ENCODE results near the gene HMGCS2. TPM values are rescaled to one million over a fixed set of nuclear protein-coding genes. Genes with fewer than 3 reads are reported as not detected.

The HMGCS2 gene
- total and polyA plus RNA-seq, 10 of the 15 experiments (the other 5 are each of a cell fraction or from before 2014, with no cell fraction given) = 0.49 TPM; not detected in 9

- TF ChIP-seq, protein P1, sequence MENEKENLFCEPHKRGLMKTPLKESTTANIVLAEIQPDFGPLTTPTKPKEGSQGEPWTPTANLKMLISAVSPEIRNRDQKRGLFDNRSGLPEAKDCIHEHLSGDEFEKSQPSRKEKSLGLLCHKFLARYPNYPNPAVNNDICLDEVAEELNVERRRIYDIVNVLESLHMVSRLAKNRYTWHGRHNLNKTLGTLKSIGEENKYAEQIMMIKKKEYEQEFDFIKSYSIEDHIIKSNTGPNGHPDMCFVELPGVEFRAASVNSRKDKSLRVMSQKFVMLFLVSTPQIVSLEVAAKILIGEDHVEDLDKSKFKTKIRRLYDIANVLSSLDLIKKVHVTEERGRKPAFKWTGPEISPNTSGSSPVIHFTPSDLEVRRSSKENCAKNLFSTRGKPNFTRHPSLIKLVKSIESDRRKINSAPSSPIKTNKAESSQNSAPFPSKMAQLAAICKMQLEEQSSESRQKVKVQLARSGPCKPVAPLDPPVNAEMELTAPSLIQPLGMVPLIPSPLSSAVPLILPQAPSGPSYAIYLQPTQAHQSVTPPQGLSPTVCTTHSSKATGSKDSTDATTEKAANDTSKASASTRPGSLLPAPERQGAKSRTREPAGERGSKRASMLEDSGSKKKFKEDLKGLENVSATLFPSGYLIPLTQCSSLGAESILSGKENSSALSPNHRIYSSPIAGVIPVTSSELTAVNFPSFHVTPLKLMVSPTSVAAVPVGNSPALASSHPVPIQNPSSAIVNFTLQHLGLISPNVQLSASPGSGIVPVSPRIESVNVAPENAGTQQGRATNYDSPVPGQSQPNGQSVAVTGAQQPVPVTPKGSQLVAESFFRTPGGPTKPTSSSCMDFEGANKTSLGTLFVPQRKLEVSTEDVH (IDR thresholded peaks at IDR 0.05; ENCODE audit: low read depth, partially characterized antibody) = no peak
These were observed 16.1 kb downstream of the HMGCS2 start (continued) for GRCh38 chr1:119752592-119752991.

GRCh38 chr1:119748040-119748439 lies 20.7 kb downstream of the HMGCS2 start:
- TF ChIP-seq, protein P2, sequence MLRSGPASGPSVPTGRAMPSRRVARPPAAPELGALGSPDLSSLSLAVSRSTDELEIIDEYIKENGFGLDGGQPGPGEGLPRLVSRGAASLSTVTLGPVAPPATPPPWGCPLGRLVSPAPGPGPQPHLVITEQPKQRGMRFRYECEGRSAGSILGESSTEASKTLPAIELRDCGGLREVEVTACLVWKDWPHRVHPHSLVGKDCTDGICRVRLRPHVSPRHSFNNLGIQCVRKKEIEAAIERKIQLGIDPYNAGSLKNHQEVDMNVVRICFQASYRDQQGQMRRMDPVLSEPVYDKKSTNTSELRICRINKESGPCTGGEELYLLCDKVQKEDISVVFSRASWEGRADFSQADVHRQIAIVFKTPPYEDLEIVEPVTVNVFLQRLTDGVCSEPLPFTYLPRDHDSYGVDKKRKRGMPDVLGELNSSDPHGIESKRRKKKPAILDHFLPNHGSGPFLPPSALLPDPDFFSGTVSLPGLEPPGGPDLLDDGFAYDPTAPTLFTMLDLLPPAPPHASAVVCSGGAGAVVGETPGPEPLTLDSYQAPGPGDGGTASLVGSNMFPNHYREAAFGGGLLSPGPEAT (IDR thresholded peaks at IDR 0.05; ENCODE audit: low read depth) = no peak
- no peak for TF ChIP-seq PAX5 (IDR thresholded peaks at IDR 0.05; ENCODE audit: borderline replicate concordance, low read depth, low read length)
- no peak for TF ChIP-seq CBFB (IDR thresholded peaks at IDR 0.05; ENCODE audit: low read depth)
- no peak for TF ChIP-seq GABPA (IDR thresholded peaks at IDR 0.05; ENCODE audit: low read depth)
- TF ChIP-seq EED (IDR thresholded peaks at IDR 0.05; ENCODE audit: low read depth) = no peak
- TF ChIP-seq ZBTB33 (IDR thresholded peaks at IDR 0.05) = no peak
- no peak for TF ChIP-seq KLF5 (IDR thresholded peaks at IDR 0.05; ENCODE audit: partially characterized antibody)
- ChIA-PET RAD21 (ENCODE audit: unreplicated experiment) (no interaction called here), POLR2A (no interaction called here), CTCF (interaction anchor here (0.9 to 2.2 kb wide), 2 partner anchors 61 to 137 kb away, joined by 3 to 5 read pairs; no protein-coding TSS in a partner anchor), SMC1A (ENCODE audit: uncharacterized antibody, unreplicated experiment) (no interaction called here)
- Histone ChIP-seq H3K9me3 (replicated peaks; ENCODE audit: control insufficient read depth, insufficient read depth, low read length) (no peaks in the 10 kb centered on the region), H3K9ac (ENCODE audit: control insufficient read depth, insufficient read depth, low read length) (no peak overlapping the region), H3K4me2 (ENCODE audit: control insufficient read depth, insufficient read depth) (no peak overlapping the region), H2AFZ (ENCODE audit: control insufficient read depth, low read depth, low read length) (no peak overlapping the region), H3K27ac (ENCODE audit: control insufficient read depth, insufficient read depth) (no peak overlapping the region), H3K79me2 (ENCODE audit: control insufficient read depth, insufficient read depth, low read length) (no peaks in the 10 kb centered on the region), H4K20me1 (ENCODE audit: control insufficient read depth, insufficient read depth) (no peaks in the 10 kb centered on the region), H3K4me1 (ENCODE audit: control insufficient read depth, insufficient read depth, low read length) (no peaks in the 10 kb centered on the region), H3K36me3 (ENCODE audit: control insufficient read depth in 2 of 2, insufficient read depth in 2 of 2, low read length in 1 of 2) (no peaks in the 10 kb centered on the region), H3K27me3 (replicated peaks in 1 of 2; ENCODE audit: control insufficient read depth in 2 of 2, insufficient read depth in 2 of 2, low read length in 1 of 2) (peaks cover 0 to 2% of the 10 kb centered on the region in 2 experiments; a peak in 2 of 4 replicates), H3K4me3 (no peak overlapping the region)
- intact Hi-C loops (cut with micrococcal nuclease; ENCODE audit: unreplicated experiment) = no loop called here
- DNase-seq (ENCODE audit: low read depth, low spot score) (no peak), ATAC-seq (no peak), FAIRE-seq (no peak)
- whole genome bisulfite sequencing (ENCODE audit: insufficient coverage, insufficient replicate concordance, low lambda C conversion rate, missing lambda C conversion rate) = 49% methylated on average over 4 of the region's 4 CpGs
- BruUV-seq (replicated peaks) = no TSS peak
- in situ Hi-C loops (cut with MboI) = no loop called here
